ENCODE results near the gene FOXK1. TPM values are rescaled to one million over a fixed set of nuclear protein-coding genes. Genes with fewer than 3 reads are reported as not detected.

FOXK1 gene
- total and polyA plus RNA-seq, 9 of the 15 experiments (the other 6 are each of a cell fraction or from before 2014, with no cell fraction given) = 0.32 to 45.5 (median 8.1) TPM

DNA sequence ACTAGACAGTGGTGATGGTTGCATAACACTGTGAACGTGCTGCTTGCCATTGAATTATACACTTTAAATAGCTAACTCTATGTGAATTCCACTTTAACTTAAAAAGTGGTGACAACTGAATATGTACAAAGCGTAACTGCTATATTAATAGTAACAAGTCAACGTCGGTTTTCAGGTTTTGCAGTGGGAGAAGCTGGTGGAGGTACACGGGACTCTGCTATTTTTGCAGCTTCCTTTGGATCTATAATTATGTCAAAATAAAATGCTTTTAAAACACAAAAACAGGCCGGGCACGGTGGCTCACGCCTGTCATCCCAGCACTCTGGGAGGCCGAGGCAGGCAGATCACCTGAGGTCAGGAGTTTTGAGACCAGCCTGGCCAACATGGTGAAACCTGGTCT lies 114.4 kb downstream of the FOXK1 start (continued):
- TF ChIP-seq, protein P1, sequence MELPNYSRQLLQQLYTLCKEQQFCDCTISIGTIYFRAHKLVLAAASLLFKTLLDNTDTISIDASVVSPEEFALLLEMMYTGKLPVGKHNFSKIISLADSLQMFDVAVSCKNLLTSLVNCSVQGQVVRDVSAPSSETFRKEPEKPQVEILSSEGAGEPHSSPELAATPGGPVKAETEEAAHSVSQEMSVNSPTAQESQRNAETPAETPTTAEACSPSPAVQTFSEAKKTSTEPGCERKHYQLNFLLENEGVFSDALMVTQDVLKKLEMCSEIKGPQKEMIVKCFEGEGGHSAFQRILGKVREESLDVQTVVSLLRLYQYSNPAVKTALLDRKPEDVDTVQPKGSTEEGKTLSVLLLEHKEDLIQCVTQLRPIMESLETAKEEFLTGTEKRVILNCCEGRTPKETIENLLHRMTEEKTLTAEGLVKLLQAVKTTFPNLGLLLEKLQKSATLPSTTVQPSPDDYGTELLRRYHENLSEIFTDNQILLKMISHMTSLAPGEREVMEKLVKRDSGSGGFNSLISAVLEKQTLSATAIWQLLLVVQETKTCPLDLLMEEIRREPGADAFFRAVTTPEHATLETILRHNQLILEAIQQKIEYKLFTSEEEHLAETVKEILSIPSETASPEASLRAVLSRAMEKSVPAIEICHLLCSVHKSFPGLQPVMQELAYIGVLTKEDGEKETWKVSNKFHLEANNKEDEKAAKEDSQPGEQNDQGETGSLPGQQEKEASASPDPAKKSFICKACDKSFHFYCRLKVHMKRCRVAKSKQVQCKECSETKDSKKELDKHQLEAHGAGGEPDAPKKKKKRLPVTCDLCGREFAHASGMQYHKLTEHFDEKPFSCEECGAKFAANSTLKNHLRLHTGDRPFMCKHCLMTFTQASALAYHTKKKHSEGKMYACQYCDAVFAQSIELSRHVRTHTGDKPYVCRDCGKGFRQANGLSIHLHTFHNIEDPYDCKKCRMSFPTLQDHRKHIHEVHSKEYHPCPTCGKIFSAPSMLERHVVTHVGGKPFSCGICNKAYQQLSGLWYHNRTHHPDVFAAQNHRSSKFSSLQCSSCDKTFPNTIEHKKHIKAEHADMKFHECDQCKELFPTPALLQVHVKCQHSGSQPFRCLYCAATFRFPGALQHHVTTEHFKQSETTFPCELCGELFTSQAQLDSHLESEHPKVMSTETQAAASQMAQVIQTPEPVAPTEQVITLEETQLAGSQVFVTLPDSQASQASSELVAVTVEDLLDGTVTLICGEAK (IDR thresholded peaks at IDR 0.05) = no peak
- TF ChIP-seq, protein P1 (CRISPR knock-in tag; IDR thresholded peaks at IDR 0.05) = no peak
- TF ChIP-seq ZFP1 (CRISPR knock-in tag; IDR thresholded peaks at IDR 0.05) (no peak), FOXA1 (IDR thresholded peaks at IDR 0.05; ENCODE audit: borderline replicate concordance) (no peak)
- TF ChIP-seq, protein P2, sequence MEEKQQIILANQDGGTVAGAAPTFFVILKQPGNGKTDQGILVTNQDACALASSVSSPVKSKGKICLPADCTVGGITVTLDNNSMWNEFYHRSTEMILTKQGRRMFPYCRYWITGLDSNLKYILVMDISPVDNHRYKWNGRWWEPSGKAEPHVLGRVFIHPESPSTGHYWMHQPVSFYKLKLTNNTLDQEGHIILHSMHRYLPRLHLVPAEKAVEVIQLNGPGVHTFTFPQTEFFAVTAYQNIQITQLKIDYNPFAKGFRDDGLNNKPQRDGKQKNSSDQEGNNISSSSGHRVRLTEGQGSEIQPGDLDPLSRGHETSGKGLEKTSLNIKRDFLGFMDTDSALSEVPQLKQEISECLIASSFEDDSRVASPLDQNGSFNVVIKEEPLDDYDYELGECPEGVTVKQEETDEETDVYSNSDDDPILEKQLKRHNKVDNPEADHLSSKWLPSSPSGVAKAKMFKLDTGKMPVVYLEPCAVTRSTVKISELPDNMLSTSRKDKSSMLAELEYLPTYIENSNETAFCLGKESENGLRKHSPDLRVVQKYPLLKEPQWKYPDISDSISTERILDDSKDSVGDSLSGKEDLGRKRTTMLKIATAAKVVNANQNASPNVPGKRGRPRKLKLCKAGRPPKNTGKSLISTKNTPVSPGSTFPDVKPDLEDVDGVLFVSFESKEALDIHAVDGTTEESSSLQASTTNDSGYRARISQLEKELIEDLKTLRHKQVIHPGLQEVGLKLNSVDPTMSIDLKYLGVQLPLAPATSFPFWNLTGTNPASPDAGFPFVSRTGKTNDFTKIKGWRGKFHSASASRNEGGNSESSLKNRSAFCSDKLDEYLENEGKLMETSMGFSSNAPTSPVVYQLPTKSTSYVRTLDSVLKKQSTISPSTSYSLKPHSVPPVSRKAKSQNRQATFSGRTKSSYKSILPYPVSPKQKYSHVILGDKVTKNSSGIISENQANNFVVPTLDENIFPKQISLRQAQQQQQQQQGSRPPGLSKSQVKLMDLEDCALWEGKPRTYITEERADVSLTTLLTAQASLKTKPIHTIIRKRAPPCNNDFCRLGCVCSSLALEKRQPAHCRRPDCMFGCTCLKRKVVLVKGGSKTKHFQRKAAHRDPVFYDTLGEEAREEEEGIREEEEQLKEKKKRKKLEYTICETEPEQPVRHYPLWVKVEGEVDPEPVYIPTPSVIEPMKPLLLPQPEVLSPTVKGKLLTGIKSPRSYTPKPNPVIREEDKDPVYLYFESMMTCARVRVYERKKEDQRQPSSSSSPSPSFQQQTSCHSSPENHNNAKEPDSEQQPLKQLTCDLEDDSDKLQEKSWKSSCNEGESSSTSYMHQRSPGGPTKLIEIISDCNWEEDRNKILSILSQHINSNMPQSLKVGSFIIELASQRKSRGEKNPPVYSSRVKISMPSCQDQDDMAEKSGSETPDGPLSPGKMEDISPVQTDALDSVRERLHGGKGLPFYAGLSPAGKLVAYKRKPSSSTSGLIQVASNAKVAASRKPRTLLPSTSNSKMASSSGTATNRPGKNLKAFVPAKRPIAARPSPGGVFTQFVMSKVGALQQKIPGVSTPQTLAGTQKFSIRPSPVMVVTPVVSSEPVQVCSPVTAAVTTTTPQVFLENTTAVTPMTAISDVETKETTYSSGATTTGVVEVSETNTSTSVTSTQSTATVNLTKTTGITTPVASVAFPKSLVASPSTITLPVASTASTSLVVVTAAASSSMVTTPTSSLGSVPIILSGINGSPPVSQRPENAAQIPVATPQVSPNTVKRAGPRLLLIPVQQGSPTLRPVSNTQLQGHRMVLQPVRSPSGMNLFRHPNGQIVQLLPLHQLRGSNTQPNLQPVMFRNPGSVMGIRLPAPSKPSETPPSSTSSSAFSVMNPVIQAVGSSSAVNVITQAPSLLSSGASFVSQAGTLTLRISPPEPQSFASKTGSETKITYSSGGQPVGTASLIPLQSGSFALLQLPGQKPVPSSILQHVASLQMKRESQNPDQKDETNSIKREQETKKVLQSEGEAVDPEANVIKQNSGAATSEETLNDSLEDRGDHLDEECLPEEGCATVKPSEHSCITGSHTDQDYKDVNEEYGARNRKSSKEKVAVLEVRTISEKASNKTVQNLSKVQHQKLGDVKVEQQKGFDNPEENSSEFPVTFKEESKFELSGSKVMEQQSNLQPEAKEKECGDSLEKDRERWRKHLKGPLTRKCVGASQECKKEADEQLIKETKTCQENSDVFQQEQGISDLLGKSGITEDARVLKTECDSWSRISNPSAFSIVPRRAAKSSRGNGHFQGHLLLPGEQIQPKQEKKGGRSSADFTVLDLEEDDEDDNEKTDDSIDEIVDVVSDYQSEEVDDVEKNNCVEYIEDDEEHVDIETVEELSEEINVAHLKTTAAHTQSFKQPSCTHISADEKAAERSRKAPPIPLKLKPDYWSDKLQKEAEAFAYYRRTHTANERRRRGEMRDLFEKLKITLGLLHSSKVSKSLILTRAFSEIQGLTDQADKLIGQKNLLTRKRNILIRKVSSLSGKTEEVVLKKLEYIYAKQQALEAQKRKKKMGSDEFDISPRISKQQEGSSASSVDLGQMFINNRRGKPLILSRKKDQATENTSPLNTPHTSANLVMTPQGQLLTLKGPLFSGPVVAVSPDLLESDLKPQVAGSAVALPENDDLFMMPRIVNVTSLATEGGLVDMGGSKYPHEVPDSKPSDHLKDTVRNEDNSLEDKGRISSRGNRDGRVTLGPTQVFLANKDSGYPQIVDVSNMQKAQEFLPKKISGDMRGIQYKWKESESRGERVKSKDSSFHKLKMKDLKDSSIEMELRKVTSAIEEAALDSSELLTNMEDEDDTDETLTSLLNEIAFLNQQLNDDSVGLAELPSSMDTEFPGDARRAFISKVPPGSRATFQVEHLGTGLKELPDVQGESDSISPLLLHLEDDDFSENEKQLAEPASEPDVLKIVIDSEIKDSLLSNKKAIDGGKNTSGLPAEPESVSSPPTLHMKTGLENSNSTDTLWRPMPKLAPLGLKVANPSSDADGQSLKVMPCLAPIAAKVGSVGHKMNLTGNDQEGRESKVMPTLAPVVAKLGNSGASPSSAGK (IDR thresholded peaks at IDR 0.05) = no peak

Data from K562 (cell line).